ENCODE data around the gene CFAP251. TPM values are rescaled to one million over a fixed set of nuclear protein-coding genes. Genes with fewer than 3 reads are reported as not detected.

The CFAP251 gene
- total RNA-seq, 1 experiment from 2014 or later = 5.5 TPM

DNA sequence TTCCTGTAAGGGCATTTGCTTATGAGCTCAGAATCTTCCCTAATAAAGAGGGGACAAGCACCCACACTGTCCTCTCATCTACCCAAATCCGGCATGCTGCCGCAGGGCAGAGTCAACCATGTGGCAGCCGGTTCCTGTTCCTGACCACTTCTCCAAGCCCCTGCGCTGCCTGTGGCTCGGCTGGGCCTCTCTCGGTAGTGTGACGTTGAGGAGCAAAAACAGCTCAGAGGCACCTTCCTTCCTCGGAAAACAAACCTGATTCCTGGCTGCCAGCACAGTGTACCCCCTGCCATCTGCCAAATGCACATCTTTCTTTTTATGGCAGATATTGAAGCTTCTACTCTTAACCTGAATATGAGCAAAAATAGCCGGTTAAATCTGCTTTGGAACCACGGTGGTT, 50.5 kb downstream of the CFAP251 start:
- H3K9me3 ChIP-seq (ENCODE audit: low read depth, low read length, poor library complexity, severe bottlenecking) = no peaks in the 10 kb centered on the region
- DNase-seq (ENCODE audit: low spot score) = no peak
- BruUV-seq (replicated peaks) = no TSS peak
- H3K4me1 ChIP-seq (ENCODE audit: insufficient read depth, low read length, poor library complexity, severe bottlenecking) = peaks cover 18% of the 10 kb centered on the region
- intact Hi-C loops (cut with micrococcal nuclease; ENCODE audit: unreplicated experiment) = no loop called here
- no peaks in the 10 kb centered on the region for H3K36me3 ChIP-seq (ENCODE audit: insufficient read depth, low read length, poor library complexity, severe bottlenecking)
- ChIA-PET POLR2A (ENCODE audit: low non-redundant PET) (no interaction called here), CTCF (no interaction called here)
- TF ChIP-seq, protein P1, sequence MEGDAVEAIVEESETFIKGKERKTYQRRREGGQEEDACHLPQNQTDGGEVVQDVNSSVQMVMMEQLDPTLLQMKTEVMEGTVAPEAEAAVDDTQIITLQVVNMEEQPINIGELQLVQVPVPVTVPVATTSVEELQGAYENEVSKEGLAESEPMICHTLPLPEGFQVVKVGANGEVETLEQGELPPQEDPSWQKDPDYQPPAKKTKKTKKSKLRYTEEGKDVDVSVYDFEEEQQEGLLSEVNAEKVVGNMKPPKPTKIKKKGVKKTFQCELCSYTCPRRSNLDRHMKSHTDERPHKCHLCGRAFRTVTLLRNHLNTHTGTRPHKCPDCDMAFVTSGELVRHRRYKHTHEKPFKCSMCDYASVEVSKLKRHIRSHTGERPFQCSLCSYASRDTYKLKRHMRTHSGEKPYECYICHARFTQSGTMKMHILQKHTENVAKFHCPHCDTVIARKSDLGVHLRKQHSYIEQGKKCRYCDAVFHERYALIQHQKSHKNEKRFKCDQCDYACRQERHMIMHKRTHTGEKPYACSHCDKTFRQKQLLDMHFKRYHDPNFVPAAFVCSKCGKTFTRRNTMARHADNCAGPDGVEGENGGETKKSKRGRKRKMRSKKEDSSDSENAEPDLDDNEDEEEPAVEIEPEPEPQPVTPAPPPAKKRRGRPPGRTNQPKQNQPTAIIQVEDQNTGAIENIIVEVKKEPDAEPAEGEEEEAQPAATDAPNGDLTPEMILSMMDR (conservative IDR thresholded peaks at IDR 0.05; ENCODE audit: low read depth, low read length) = no peak
- no peak for TF ChIP-seq EZH2 (IDR thresholded peaks at IDR 0.05; ENCODE audit: borderline replicate concordance, low read depth, low read length, poor library complexity, severe bottlenecking)
- no peak overlapping the region for H3K27ac ChIP-seq (ENCODE audit: low read depth, low read length, poor library complexity, severe bottlenecking)
- no peak overlapping the region for H3K4me3 ChIP-seq (ENCODE audit: low read depth, low read length, poor library complexity, severe bottlenecking)
- no peaks in the 10 kb centered on the region for H3K27me3 ChIP-seq (replicated peaks; ENCODE audit: insufficient read depth, low read depth, low read length, poor library complexity)

DNA sequence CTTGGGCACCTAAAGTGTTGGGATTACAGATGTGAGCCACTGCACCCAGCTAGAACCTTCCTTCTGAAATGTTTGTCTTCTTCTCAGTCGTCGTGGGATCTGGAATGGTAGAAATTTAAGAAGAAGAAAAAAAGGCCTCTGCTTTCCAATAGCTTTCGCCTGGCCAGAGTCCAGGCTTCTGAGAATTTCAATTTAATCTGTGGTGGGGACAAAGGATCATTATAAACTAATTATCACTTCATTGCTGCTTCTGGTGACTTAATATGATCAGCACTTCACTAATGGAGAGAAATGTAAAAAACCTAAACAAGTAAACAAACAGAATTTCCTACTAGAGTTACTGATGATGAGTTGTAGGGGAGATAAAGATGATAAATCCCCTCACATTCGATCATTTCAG, 51.3 kb downstream of the CFAP251 start:
- BruUV-seq (replicated peaks) = no TSS peak
- DNase-seq (ENCODE audit: low spot score) = no peak
- Histone ChIP-seq H3K27ac (ENCODE audit: low read depth, low read length, poor library complexity, severe bottlenecking) (no peak overlapping the region), H3K4me1 (ENCODE audit: insufficient read depth, low read length, poor library complexity, severe bottlenecking) (peaks cover 9% of the 10 kb centered on the region), H3K9me3 (ENCODE audit: low read depth, low read length, poor library complexity, severe bottlenecking) (no peaks in the 10 kb centered on the region), H3K36me3 (ENCODE audit: insufficient read depth, low read length, poor library complexity, severe bottlenecking) (no peaks in the 10 kb centered on the region), H3K4me3 (ENCODE audit: low read depth, low read length, poor library complexity, severe bottlenecking) (no peak overlapping the region), H3K27me3 (replicated peaks; ENCODE audit: insufficient read depth, low read depth, low read length, poor library complexity) (no peaks in the 10 kb centered on the region)
- TF ChIP-seq, protein P1 (conservative IDR thresholded peaks at IDR 0.05; ENCODE audit: low read depth, low read length) = no peak
- no peak for TF ChIP-seq EZH2 (IDR thresholded peaks at IDR 0.05; ENCODE audit: borderline replicate concordance, low read depth, low read length, poor library complexity, severe bottlenecking)
- CTCF ChIA-PET = no interaction called here
- intact Hi-C loops (cut with micrococcal nuclease; ENCODE audit: unreplicated experiment) = no loop called here
- POLR2A ChIA-PET (ENCODE audit: low non-redundant PET) = no interaction called here

DNA sequence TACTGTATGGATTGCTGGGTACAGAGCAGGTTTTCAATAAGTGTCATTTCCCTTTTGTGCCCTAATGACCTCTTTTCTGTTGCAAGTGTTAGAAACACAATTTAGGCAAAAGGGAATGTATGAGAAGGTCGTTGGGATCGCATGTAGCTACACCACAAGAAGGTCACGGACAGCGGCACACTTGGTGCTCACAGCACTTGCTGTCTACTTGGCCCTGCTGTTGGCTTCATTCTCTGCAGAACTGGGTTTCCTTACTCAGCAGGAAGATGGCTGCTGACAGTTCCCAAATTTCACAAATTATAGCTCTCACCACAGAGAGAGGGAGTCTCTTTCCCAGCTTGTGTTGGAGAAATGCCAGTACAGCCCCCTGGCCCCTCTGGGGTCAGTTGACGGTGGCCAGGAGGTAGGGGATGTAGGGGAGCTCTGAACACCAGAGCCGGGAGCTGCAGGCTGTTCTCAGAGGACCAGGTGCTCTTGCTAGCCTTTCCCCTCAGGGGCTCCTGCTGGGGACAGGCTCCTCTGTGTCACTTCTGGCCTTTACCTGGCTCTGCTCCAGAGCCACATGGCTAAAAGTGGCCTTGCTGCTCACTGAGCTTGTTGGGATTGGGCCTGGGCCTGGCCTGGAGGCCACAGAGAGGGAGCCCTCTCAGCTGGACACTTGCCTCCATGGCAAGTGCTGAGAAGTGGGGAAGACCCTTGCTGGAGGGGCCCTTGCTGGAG, 52.3 kb downstream of the CFAP251 start:
- ChIA-PET POLR2A (ENCODE audit: low non-redundant PET) (no interaction called here), CTCF (no interaction called here)
- Histone ChIP-seq H3K36me3 (ENCODE audit: insufficient read depth, low read length, poor library complexity, severe bottlenecking) (no peaks in the 10 kb centered on the region), H3K9me3 (ENCODE audit: low read depth, low read length, poor library complexity, severe bottlenecking) (no peaks in the 10 kb centered on the region), H3K4me1 (ENCODE audit: insufficient read depth, low read length, poor library complexity, severe bottlenecking) (no peaks in the 10 kb centered on the region), H3K4me3 (ENCODE audit: low read depth, low read length, poor library complexity, severe bottlenecking) (no peak overlapping the region), H3K27me3 (replicated peaks; ENCODE audit: insufficient read depth, low read depth, low read length, poor library complexity) (no peaks in the 10 kb centered on the region), H3K27ac (ENCODE audit: low read depth, low read length, poor library complexity, severe bottlenecking) (no peak overlapping the region)
- DNase-seq (ENCODE audit: low spot score) = no peak
- BruUV-seq (replicated peaks) = no TSS peak
- intact Hi-C loops (cut with micrococcal nuclease; ENCODE audit: unreplicated experiment) = no loop called here
- TF ChIP-seq, protein P1 (conservative IDR thresholded peaks at IDR 0.05; ENCODE audit: low read depth, low read length) = no peak
- no peak for TF ChIP-seq EZH2 (IDR thresholded peaks at IDR 0.05; ENCODE audit: borderline replicate concordance, low read depth, low read length, poor library complexity, severe bottlenecking)
